Smooth muscle cell (in vitro differentiated cells): ENCODE data around the gene CLPTM1L. TPM values are rescaled to one million over a fixed set of nuclear protein-coding genes. Genes with fewer than 3 reads are reported as not detected.

ENCODE experiments used
- DNase-seq: peaks from one replicate; lab custom pipeline; 2025; ENCODE audit not compliant: unreplicated experiment; lab: John Stamatoyannopoulos, UW
- H2AFZ ChIP-seq: fragments of 200-600 bp; sonication (generic); 2 replicates; pipeline ENCODE4 v1.6.0; 2016; ENCODE audit warnings: antibody characterized with exemption, low read depth, mild to moderate bottlenecking
- H3F3A ChIP-seq: fragments of 200-600 bp; sonication (generic); 2 replicates; pipeline ENCODE4 v1.6.0; 2017; ENCODE audit warnings: antibody characterized with exemption, low read depth
- H3K27ac ChIP-seq: fragments of 200-600 bp; sonication (generic); 2 replicates; pipeline ENCODE4 v1.5.1; 2016; ENCODE audit warnings: low read depth, mild to moderate bottlenecking
- H3K27me3 ChIP-seq: fragments of 200-600 bp; sonication (generic); 2 replicates; pipeline ENCODE4 v1.6.1; 2016; ENCODE audit warnings: low read depth, mild to moderate bottlenecking
- H3K36me3 ChIP-seq: fragments of 200-600 bp; sonication (generic); 2 replicates; pipeline ENCODE4 v1.5.1; 2016; ENCODE audit warnings: low read depth
- H3K4me1 ChIP-seq: fragments of 200-600 bp; sonication (generic); 2 replicates; pipeline ENCODE4 v1.5.1; 2016; ENCODE audit warnings: low read depth
- H3K4me2 ChIP-seq: fragments of 200-600 bp; sonication (generic); 2 replicates; pipeline ENCODE4 v1.6.0; 2016; ENCODE audit warnings: mild to moderate bottlenecking
- H3K4me3 ChIP-seq: fragments of 200-600 bp; sonication (generic); 2 replicates; pipeline ENCODE4 v1.5.1; 2016; ENCODE audit warnings: mild to moderate bottlenecking
- H3K79me2 ChIP-seq: fragments of 200-600 bp; sonication (generic); 2 replicates; pipeline ENCODE4 v1.6.0; 2016; ENCODE audit warnings: low read depth, mild to moderate bottlenecking
- H3K9ac ChIP-seq: fragments of 200-600 bp; sonication (generic); 2 replicates; pipeline ENCODE4 v1.6.0; 2016; ENCODE audit warnings: low read depth
- H3K9me3 ChIP-seq: fragments of 200-600 bp; sonication (generic); replicated peaks from 2 replicates; pipeline ENCODE4 v1.5.1; 2016; ENCODE audit warnings: low read depth
- H4K20me1 ChIP-seq: fragments of 200-600 bp; sonication (generic); 2 replicates; pipeline ENCODE4 v1.6.0; 2016; ENCODE audit warnings: low read depth
- CTCF ChIP-seq: fragments of 200-600 bp; sonication (generic); IDR thresholded peaks from 2 replicates; pipeline ENCODE4 v1.5.1; 2017; ENCODE audit warnings: borderline replicate concordance, mild to moderate bottlenecking, antibody characterized with exemption; ENCODE audit not compliant: insufficient read depth, poor library complexity, severe bottlenecking
- whole genome bisulfite sequencing: methylation state at CpG from one replicate; pipeline ENCODE4 v1.1.7; 2016; ENCODE audit warnings: low lambda C conversion rate; 5-methylcytosine and 5-hydroxymethylcytosine counted together
- polyA plus RNA-seq: library from polyadenylated mRNA; unstranded; fragments of >200 nt; fragmentation: Nextera tagmentation; extraction: Ambion mirVana; gene quantifications from 2 replicates; pipeline ENCODE4 v1.2.1, GENCODE V29; 2016
- total RNA-seq: library from RNA; depleted of rRNA; stranded (reverse); fragments of >200 nt; gene quantifications from 2 replicates; pipeline ENCODE4 v1.2.3, GENCODE V29; 2014

CLPTM1L gene
- total and polyA plus RNA-seq, 2 experiments from 2014 or later: 125 to 127 TPM

GRCh38 chr5:1279443-1280151, 65.3 kb downstream of the CLPTM1L start:
- Histone ChIP-seq H3K36me3 (no peaks in the 10 kb centered on the region), H3K79me2 (no peaks in the 10 kb centered on the region), H3K27me3 (no peaks in the 10 kb centered on the region), H3K27ac (no peak overlapping the region), H3F3A (no peaks in the 10 kb centered on the region), H3K4me1 (no peaks in the 10 kb centered on the region), H2AFZ (no peak overlapping the region), H3K4me2 (no peak overlapping the region), H3K9me3 (no peaks in the 10 kb centered on the region), H3K9ac (no peak overlapping the region), H3K4me3 (no peak overlapping the region), H4K20me1 (no peaks in the 10 kb centered on the region)
- DNase-seq: no peak
- no peak for TF ChIP-seq CTCF
- 96% methylated on average over 33 of the region's 34 CpGs for WGBS

- WGBS: 94% methylated on average over 42 of the region's 42 CpGs
- Histone ChIP-seq H3K9ac (no peak overlapping the region), H3K4me2 (no peak overlapping the region), H3K4me1 (no peaks in the 10 kb centered on the region), H3K36me3 (no peaks in the 10 kb centered on the region), H3F3A (no peaks in the 10 kb centered on the region), H3K9me3 (no peaks in the 10 kb centered on the region), H3K27ac (no peak overlapping the region), H2AFZ (no peak overlapping the region), H3K27me3 (no peaks in the 10 kb centered on the region), H4K20me1 (no peaks in the 10 kb centered on the region), H3K4me3 (no peak overlapping the region), H3K79me2 (no peaks in the 10 kb centered on the region)
- TF ChIP-seq CTCF: no peak
- no peak for DNase-seq
These were observed 66.0 kb downstream of the CLPTM1L start for GRCh38 chr5:1278656-1279442.

GRCh38 chr5:1278216-1278615, 66.7 kb downstream of the CLPTM1L start:
- H4K20me1 ChIP-seq: no peaks in the 10 kb centered on the region
- H3K79me2 ChIP-seq: no peaks in the 10 kb centered on the region
- TF ChIP-seq CTCF: no peak
- no peak for DNase-seq
- H3K9me3 ChIP-seq: no peaks in the 10 kb centered on the region
- no peak overlapping the region for H3K9ac ChIP-seq
- no peaks in the 10 kb centered on the region for H3K36me3 ChIP-seq
- no peak overlapping the region for H3K4me2 ChIP-seq
- no peak overlapping the region for H3K4me3 ChIP-seq
- WGBS: 95% methylated on average over 13 of the region's 13 CpGs
- no peaks in the 10 kb centered on the region for H3K27me3 ChIP-seq
- no peaks in the 10 kb centered on the region for H3F3A ChIP-seq
- H2AFZ ChIP-seq: no peak overlapping the region
- no peaks in the 10 kb centered on the region for H3K4me1 ChIP-seq
- H3K27ac ChIP-seq: no peak overlapping the region
